Spleen (tissue), 11 donors: ENCODE results near the gene NOP9. TPM values are rescaled to one million over a fixed set of nuclear protein-coding genes. Genes with fewer than 3 reads are reported as not detected.

ENCODE experiments used
- DNase-seq: peaks from one replicate; pipeline ENCODE4 v3.0.0-alpha.2; 2020
- H3K27ac ChIP-seq, 8 donors: fragments of 200-600 bp; sonication (generic) in 7 of 8; 1 replicate in 4 of 8; 2 replicates in 4 of 8; pipeline versions ENCODE4 v1.5.0 to v1.8.0; 2016 to 2021; ENCODE audit warnings: inconsistent platforms in 4 of 8, mild to moderate bottlenecking in 4 of 8, moderate library complexity in 1 of 8
- H3K27me3 ChIP-seq, 7 donors: fragments of 200-600 bp; sonication (generic) in 6 of 7; replicated peaks in 1 of 7; 1 replicate in 4 of 7; 2 replicates in 3 of 7; pipeline versions ENCODE4 v1.5.0 to v1.8.0; 2016 to 2021; ENCODE audit warnings: inconsistent platforms in 3 of 7, mild to moderate bottlenecking in 1 of 7
- H3K36me3 ChIP-seq, 6 donors: fragments of 200-600 bp; sonication (generic) in 5 of 6; 1 replicate in 4 of 6; 2 replicates in 2 of 6; pipeline versions ENCODE4 v1.5.0 to v1.8.0; 2016 to 2021; ENCODE audit warnings: inconsistent platforms in 2 of 6
- H3K4me1 ChIP-seq, 6 donors: fragments of 200-600 bp; sonication (generic) in 5 of 6; 1 replicate in 3 of 6; 2 replicates in 3 of 6; pipeline versions ENCODE4 v1.5.0 to v1.8.0; 2016 to 2021; ENCODE audit warnings: inconsistent platforms in 3 of 6
- H3K4me3 ChIP-seq, 8 donors: fragments of 200-600 bp; sonication (generic) in 7 of 8; 1 replicate in 4 of 8; 2 replicates in 4 of 8; pipeline versions ENCODE4 v1.5.0 to v1.8.0; 2016 to 2021; ENCODE audit warnings: inconsistent platforms in 4 of 8, mild to moderate bottlenecking in 4 of 8, moderate library complexity in 2 of 8
- H3K9me3 ChIP-seq, 8 donors: fragments of 200-600 bp; sonication (generic) in 7 of 8; 1 replicate in 4 of 8; 2 replicates in 4 of 8; pipeline versions ENCODE4 v1.5.0 to v1.8.0; 2016 to 2021; ENCODE audit warnings: inconsistent platforms in 4 of 8
- POLR2A ChIP-seq, 3 donors: fragments of 450-650 bp; IDR thresholded peaks; one replicate each; pipeline ENCODE4 v1.5.1; 2017; ENCODE audit warnings: antibody characterized with exemption in 3 of 3, mild to moderate bottlenecking in 1 of 3
- POLR2AphosphoS5 ChIP-seq, 3 donors: sonication (generic); formaldehyde crosslinking; IDR thresholded peaks; one replicate each; pipeline ENCODE4 v1.5.1; 2017; ENCODE audit warnings: antibody characterized with exemption in 3 of 3
- WGBS, 5 donors: extraction: QIAGEN DNeasy Blood & Tissue Kit in 3 of 5; methylation state at CpG; one replicate each; pipeline versions ENCODE4 v1.1.5 to v1.1.7; 2013 to 2018; 5-methylcytosine and 5-hydroxymethylcytosine counted together
- intact Hi-C: fragments of 100-400 bp; cut with DNase I; formaldehyde crosslinking; loops from one replicate; pipeline ENCODE4 v1.15.0; 2023; ENCODE audit warnings: low total_unique reads
- polyA plus RNA-seq, 3 donors: library from polyadenylated mRNA; stranded (reverse); fragments of 200-250 nt; gene quantifications; one replicate each; pipeline ENCODE4 v1.2.1, GENCODE V29; 2013
- total RNA-seq, 7 donors: library from RNA; depleted of rRNA in 3 of 7; stranded (reverse); fragments of >200 nt in 3 of 7; fragmentation: NEBNext Ultra II Directional in 4 of 7; extraction: Animal tissue kit (Norgen Biotek cat#: 25700) in 4 of 7; gene quantifications; one replicate each; pipeline versions ENCODE4 v1.1.0 to v1.2.1, GENCODE V29; 2016 to 2021
- TF ChIP-seq, protein P1 (sequence below), 11 experiments: fragments of 200-600 bp in 7 of 11; fragments of 450-650 bp in 4 of 11; sonication (generic) in 4 of 11; IDR thresholded peaks in 8 of 11; conservative IDR thresholded peaks in 3 of 11; 1 replicate in 7 of 11; 2 replicates in 4 of 11; pipeline versions ENCODE4 v1.4.0 to v1.8.0; 2016 to 2021; ENCODE audit warnings: antibody characterized with exemption in 11 of 11, inconsistent platforms in 4 of 11, mild to moderate bottlenecking in 1 of 11
- donor health status: healthy with polysubstance abuse.
- donor health status: DM: no; HTN: no; CAD: no; lungs with moderate emphysema.
- donor health status: DM: no; HTN: no; CAD: no.
- donor health status: Bipolar disorder and iron deficiency.
- donor health status: healthy.
- donor health status: DM: no; HTN: no; CAD: no.
- donor health status: DM: yes; HTN: yes; CAD: no.

NOP9 gene
- total and polyA plus RNA-seq, 10 donors, result 4.5 to 26.9 (median 18.9) TPM

DNA sequence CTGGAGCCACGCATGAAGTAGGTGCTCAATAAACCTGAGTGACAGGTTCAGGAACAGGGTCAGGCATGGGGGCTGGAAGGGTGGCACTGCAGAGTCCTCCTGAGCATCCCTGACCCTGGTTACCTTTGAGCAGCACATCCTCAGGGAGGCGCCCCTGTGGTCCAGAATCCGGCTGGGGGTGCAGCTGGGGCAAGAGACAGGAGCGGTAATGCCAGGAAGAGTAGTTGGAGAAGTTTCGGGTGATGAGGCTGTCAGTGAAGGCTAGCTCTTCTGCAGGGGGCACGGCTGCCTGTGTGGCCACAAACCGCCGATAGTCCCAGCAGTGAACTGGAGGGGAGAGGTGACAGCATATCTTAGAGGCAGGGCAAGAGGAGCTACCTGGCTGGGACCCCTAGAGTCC is 30.3 kb upstream of the NOP9 start:
- H3K4me3 ChIP-seq, result no peak overlapping the region
- TF ChIP-seq, protein P1, sequence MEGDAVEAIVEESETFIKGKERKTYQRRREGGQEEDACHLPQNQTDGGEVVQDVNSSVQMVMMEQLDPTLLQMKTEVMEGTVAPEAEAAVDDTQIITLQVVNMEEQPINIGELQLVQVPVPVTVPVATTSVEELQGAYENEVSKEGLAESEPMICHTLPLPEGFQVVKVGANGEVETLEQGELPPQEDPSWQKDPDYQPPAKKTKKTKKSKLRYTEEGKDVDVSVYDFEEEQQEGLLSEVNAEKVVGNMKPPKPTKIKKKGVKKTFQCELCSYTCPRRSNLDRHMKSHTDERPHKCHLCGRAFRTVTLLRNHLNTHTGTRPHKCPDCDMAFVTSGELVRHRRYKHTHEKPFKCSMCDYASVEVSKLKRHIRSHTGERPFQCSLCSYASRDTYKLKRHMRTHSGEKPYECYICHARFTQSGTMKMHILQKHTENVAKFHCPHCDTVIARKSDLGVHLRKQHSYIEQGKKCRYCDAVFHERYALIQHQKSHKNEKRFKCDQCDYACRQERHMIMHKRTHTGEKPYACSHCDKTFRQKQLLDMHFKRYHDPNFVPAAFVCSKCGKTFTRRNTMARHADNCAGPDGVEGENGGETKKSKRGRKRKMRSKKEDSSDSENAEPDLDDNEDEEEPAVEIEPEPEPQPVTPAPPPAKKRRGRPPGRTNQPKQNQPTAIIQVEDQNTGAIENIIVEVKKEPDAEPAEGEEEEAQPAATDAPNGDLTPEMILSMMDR (IDR thresholded peaks at IDR 0.05 in 8 of 11, conservative IDR thresholded peaks at IDR 0.05 in 3 of 11), result no peak
- TF ChIP-seq POLR2A (IDR thresholded peaks at IDR 0.05), result no peak
- TF ChIP-seq POLR2AphosphoS5 (IDR thresholded peaks at IDR 0.05), result no peak
- H3K27ac ChIP-seq, result no peak overlapping the region
- no peaks in the 10 kb centered on the region for H3K27me3 ChIP-seq
- H3K36me3 ChIP-seq, result peaks cover 0 to 59% (median 43%) of the 10 kb centered on the region in 6 donors
- intact Hi-C loops, result no loop called here
- peaks cover 5 to 48% (median 37%) of the 10 kb centered on the region in 6 donors for H3K4me1 ChIP-seq
- no peak for DNase-seq
- no peaks in the 10 kb centered on the region for H3K9me3 ChIP-seq
- WGBS, 5 donors, result 93 to 98% (median 94%) methylated on average over 7 to 8 of the region's 8 CpGs

DNA sequence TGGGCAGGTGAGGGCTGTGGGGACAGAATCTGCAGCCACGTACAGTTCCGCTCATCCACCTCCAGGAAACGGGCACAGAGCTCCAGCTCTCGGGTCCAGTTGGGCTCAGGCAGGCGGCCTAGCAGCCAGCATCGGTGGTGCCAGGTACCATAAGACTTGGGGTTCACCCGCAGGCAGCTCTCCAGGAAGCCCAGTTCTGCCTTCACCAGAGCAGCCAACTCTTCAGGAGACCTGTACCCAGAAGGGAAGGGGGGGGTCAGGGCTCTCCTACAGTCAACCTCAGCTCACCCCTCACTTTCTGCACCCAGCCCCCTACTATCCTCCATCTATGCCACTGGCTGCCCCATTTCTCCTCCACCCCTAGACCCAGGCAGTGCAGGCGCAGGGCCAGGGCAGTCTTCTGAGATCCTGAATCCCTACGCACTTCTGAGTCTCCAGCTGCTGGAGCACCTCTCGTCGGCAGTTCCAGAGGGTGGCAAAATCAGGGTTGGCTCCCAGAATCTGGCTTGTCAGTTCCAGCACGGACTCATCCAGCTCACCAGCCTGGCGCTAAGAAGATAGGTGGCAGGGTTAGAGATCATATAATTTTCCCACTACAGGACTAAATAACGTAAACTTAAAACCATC is 29.6 kb upstream of the NOP9 start:
- Histone ChIP-seq H3K4me1 (peaks cover 7 to 54% (median 41%) of the 10 kb centered on the region in 6 donors), H3K36me3 (peaks cover 0 to 52% (median 41%) of the 10 kb centered on the region in 6 donors), H3K9me3 (no peaks in the 10 kb centered on the region), H3K27ac (peak overlapping the region in 3 of 8 donors; percentile 95 to 100 (median 99)), H3K27me3 (no peaks in the 10 kb centered on the region), H3K4me3 (no peak overlapping the region)
- 95 to 98% (median 97%) methylated on average over 10 to 14 of the region's 14 CpGs for WGBS, 5 donors
- intact Hi-C loops, result no loop called here
- peak; percentile 75 for DNase-seq
- TF ChIP-seq POLR2A (IDR thresholded peaks at IDR 0.05) (no peak), POLR2AphosphoS5 (IDR thresholded peaks at IDR 0.05) (no peak)
- TF ChIP-seq, protein P1 (IDR thresholded peaks at IDR 0.05 in 8 of 11, conservative IDR thresholded peaks at IDR 0.05 in 3 of 11), result no peak

DNA sequence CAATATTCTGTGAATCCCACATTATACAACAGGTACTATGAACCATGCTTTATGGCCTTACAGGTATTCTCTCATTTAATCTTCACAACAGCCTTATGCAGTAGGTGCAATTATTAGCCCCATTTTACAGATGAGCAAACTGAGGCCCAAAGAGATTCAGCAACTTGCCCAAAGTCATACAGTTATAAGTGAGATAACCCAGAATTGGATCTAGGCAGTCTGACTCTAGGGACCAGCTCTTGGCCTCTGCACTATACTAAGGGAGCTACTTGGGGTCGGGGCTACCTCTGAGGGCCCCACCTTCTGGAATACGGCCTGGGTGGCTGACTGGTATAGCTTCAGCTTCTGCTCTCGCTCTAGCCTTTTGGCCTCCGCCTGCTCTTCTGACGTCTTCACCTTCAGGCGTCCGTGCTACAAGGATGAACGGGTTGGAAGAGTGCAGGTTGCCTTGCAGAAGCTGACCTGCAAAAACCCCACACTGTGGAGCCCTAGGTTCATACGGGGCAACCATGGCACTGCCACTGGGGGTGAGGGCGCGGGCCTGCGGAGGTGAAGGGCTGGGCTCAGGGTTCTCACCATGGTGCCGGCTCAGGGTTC is 29.0 kb upstream of the NOP9 start:
- WGBS, 5 donors, result 7 to 21% (median 17%) methylated on average over 11 to 13 of the region's 13 CpGs
- peaks cover 0 to 46% (median 37%) of the 10 kb centered on the region in 6 donors for H3K36me3 ChIP-seq
- intact Hi-C loops, result no loop called here
- H3K4me1 ChIP-seq, result peaks cover 7 to 61% (median 46%) of the 10 kb centered on the region in 6 donors
- no peak for DNase-seq
- H3K27me3 ChIP-seq, result no peaks in the 10 kb centered on the region
- no peak for TF ChIP-seq POLR2A (IDR thresholded peaks at IDR 0.05)
- no peak for TF ChIP-seq POLR2AphosphoS5 (IDR thresholded peaks at IDR 0.05)
- TF ChIP-seq, protein P1 (IDR thresholded peaks at IDR 0.05 in 8 of 11, conservative IDR thresholded peaks at IDR 0.05 in 3 of 11), result no peak
- peak overlapping the region; percentile 87 to 100 (median 99) for H3K27ac ChIP-seq
- H3K4me3 ChIP-seq, result peak overlapping the region; percentile 46 to 82 (median 68)
- no peaks in the 10 kb centered on the region for H3K9me3 ChIP-seq

DNA sequence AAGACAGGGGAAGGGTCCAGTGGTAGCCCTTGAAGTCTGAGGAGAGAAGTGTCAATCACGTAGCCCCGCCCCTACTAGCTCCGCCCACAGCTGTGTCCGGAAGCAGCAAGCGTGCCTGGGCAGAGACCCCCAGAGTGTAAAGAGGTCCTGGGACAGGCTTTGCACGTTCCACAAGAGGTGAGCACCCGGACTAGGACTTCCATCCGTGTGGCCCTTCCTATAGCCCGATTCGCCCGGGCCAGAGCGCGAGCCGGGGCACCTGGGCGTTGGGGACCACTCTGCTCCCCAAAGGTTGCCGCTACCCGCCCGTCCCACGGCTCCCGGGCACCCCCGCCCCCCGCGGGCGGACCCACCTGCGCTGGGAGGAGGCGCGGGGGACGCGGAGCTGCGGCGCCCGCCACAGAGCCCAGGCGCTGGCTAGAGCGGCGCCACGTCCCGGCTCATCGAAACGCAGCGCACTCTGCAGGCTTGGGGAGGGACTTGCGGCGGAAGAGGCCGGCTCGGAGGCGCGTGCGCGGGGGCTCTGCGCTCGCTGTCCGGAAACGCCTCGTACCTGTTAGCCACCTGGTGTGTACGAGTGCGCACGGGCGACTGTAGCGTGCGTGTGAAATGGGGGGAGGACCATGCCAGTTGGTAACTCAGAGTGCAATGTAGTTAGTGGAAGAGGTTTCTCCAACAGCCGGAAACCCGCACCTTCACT is 28.4 kb upstream of the NOP9 start, which contains the start of gene RABGGTA:
Gene RABGGTA, minus strand, starts transcription at position 464 of the 700 bp plus-strand sequence. CDS start 482 bp downstream, outside the sequence.
- DNase-seq, result peak; percentile 99
- Histone ChIP-seq H3K4me3 (peak within 1 kb of the TSS; percentile 46 to 82 (median 68)), H3K9me3 (no peaks in the 10 kb centered on the region), H3K27ac (peak within 1 kb of the TSS; percentile 87 to 100 (median 99)), H3K36me3 (peaks cover 0 to 40% (median 31%) of the 10 kb centered on the region in 6 donors), H3K27me3 (no peaks in the 10 kb centered on the region), H3K4me1 (peaks cover 7 to 67% (median 50%) of the 10 kb centered on the region in 6 donors)
- TF ChIP-seq, protein P1 (IDR thresholded peaks at IDR 0.05 in 8 of 11, conservative IDR thresholded peaks at IDR 0.05 in 3 of 11), result peak; percentile 63 to 93 (median 83)
- peak; percentile 93 to 96 (median 95) for TF ChIP-seq POLR2AphosphoS5 (IDR thresholded peaks at IDR 0.05)
- peak; percentile 8 to 49 (median 48) for TF ChIP-seq POLR2A (IDR thresholded peaks at IDR 0.05)
- intact Hi-C loops, result no loop called here
- 0 to 1% (median 0%) methylated on average over 38 to 61 of the region's 61 CpGs for WGBS, 5 donors
